GM19099 (cell line): ENCODE data around the gene SLC12A7.

Source experiments
- POLR2A ChIP-seq: IDR thresholded peaks from 3 replicates; pipeline ENCODE4 v1.6.1; 2011; ENCODE audit warnings: low read depth; ENCODE audit not compliant: insufficient read length; ENCODE audit errors: extremely low read depth

Gene SLC12A7

DNA sequence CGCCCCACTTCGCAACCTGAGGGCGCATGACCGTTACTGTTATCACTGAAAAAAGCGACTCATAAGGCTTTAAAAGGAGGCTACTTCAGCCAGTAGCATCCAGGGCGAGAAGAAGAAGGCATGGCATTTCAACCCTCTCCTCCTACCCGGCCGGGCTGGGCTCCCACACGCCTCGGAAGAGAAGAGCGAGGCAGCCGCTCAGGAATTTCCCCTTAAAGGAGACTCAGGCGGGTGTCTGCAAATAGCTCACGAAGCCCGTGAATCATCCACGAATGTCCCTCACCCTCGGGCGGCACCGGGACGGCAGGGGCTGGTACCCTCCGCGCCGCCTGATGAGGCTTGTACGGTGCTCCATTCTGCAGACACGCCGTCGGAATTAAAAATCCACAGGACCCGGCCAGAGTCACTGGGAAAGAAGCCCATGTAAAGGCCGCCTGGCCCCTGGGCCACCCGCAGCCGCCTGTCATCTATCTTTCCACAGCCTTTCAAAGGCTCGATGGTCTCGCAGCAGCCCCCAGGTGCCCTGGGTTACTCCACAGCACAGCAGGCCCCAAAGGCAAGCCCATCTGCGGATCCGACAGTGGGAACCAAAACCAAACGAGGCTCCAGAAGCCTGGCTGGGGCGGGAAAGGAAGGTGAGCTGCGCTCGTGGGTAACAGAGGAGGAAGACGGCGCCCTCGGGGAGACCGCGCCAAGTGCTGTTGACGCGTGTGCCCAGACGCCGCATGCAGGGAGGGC is 11.8 kb downstream of the SLC12A7 start:
- no peak for TF ChIP-seq POLR2A

DNA sequence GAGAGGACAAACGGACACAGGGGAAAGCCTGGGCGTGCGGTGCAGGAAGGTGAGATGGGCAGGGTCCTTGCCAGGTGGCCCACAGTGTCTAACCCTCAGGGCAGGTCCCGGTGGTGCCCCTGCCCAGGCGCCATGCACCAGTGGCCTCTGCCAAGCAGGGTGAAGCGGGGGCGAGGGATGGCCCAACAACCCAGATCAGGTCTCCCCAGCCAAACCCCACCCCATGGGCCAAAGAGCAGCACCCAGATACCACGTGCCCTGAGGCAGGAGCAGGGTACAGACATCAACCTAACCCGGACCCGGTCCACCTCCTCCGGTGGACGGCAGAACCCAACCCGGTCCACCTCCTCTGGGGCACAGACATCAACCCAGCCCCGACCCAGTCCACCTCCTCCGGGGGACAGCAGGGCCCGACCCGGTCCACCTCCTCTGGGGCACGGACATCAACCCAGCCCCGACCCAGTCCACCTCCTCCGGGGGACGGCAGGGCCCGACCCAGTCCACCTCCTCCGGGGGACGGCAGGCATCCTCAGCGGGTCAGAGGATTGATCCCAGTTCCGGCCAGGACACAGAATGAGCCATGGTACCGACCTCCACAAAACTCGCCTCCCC is 12.8 kb downstream of the SLC12A7 start:
- no peak for TF ChIP-seq POLR2A

DNA sequence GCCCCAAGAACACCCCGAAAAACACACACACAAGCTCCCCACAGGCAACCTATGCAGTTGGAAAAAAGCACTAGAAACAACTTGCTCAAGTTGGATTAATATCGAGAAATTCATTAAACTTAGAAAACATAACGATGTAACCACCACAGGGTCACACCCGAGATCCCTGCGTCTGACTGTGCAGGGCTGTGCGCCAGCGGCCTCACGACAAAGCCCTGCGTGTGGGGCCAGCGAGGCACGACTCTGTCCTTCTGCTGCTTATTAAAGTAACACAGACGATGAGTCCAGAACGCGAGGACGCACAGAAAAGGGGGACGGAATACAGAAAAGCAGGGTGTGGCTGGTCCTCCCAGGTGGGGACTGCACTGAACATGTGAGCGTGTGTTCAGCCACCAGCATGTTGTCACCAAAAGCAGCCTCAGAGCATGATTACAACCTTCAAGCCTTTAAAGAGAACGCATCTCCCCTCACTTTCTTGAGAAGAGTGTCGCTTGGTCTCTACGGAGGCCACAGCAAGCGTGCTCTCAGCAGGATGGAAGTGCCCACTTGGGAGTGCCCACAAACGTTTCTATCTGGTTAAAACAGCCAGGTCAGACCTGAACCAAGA is 14.4 kb downstream of the SLC12A7 start:
- TF ChIP-seq POLR2A = no peak

DNA sequence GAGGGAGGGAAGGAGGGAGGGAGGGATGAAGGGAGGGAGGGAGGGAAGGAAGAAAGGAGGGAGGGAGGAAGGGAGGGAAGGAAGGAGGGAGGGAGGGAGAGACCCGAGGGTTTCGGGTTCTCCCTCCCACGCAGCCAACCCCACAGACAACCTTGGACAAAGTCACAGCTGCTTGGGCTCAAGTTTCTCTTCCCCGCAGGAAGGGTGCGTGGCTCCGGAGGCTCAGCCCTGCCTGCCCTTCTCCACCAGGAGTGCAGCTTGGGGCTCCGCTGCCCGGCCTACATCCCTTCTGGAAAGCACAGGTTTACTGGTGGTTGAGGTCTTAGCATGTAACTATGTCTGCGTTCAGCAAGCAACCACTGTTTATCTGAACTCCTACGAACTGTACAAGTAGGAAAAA is 15.0 kb downstream of the SLC12A7 start:
- no peak for TF ChIP-seq POLR2A

DNA sequence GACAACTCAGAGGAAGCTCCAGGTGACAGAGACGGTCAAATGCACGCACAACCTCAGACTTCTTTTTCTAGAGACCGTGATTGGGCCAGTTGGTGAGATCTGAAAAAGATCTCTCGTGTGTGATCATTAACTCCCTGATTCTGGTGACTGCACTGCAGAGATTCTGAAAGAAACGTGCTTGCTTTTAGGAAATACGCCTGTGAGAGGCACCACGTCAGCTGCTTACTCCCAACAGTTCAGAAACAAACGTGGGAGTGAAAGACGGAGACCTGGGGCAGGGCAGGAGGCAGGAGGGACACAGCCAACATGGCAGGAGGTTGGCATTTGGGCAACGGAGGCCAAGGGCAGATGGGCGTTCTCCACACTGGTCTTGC is 15.9 kb downstream of the SLC12A7 start:
- TF ChIP-seq POLR2A = no peak

DNA sequence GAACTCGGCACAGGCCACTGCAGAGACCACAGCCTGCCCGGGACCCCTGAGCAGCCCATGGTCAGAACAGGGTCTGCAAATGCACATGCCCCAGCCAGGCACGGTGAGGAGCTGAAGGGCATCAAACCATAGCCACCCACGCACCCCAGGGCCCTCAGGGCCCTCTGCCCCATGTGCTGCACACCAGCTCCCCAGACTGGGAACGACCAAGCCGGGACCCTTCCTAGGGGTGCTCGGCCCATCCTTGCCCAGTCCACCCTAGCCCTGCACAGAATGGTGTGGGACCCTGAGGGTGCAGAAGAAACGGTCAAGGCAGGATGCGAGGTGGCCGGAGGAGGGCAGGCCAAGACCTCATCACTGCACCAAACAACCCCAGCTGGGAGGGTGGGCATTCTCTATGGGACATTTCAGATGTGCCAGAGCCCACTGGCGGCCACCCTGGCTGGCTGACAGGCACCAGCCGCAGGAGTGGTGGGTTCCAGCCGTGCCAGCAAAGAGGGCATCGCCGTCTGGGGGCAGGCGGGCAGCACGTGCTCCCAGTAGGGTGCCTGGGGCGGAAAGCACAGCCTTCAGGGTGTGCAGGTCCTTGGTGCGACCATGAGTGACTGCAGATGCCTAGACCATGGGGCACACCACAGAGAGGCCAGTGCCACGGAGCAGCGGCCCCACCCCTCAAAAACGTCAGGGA is 16.4 kb downstream of the SLC12A7 start:
- no peak for TF ChIP-seq POLR2A

DNA sequence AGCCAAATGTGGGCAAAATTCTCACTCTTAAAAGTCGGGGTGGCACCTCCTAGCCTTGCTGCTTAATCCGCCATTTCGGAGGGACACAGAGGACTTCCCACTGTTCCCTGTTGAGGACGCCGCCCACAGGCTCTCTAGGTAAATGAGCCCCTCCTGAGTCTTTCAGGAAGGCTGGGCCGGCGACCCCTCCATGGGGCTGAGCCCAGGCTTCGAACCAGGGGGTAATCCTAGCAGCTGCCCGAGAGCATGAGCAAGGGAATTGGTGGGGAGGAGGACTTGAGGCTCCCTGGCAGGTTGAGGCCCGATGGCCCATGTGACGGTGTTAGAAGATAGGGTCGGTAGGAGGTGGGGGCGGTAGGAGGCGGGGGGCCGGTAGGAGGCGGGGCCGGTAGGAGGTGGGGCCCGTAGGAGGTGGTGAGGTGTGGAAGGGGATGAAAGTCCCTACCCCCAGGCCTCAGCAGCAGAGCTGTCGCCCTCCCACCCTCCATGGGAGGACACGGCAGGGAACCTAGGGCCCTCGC is 17.1 kb downstream of the SLC12A7 start:
- no peak for TF ChIP-seq POLR2A

DNA sequence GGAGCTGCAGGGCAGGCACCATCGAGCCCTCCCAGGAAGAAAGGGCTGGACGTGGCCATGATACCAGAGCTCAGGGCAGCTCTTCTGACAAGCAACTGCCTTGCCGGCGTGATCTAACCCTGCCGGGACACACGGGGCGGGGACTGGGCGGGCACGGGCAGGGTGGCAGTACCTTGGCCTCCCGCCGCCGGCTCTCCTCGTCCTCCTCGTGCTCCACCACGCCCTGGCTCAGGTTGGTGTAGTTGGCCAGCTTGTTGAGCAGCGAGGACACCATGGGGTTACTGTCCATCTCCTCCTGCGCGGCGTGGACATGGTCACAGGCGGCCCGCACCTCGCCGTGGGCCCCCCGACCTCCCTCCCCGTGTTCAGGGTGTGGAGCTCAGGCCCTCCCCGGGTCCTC is 18.5 kb downstream of the SLC12A7 start:
- no peak for TF ChIP-seq POLR2A

DNA sequence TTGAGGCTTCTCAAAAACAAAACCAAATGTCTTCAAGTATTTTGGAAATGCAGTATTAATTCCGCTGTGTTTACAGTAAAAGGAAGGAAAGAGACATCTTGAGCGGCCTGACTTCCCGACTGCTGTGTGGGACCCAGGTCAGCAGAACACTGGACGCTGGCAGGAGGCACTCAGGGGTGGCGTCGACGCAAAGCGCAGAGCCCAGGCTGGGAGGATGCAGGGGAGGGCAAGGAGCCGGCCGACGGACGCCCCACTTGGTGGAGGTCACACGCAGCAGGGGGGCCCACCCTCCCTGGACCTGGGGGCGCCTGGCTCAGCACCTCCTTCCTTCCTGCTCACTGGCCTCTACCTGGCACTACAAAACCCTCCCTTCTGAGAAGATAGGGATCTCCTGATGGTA is 19.7 kb downstream of the SLC12A7 start:
- no peak for TF ChIP-seq POLR2A

DNA sequence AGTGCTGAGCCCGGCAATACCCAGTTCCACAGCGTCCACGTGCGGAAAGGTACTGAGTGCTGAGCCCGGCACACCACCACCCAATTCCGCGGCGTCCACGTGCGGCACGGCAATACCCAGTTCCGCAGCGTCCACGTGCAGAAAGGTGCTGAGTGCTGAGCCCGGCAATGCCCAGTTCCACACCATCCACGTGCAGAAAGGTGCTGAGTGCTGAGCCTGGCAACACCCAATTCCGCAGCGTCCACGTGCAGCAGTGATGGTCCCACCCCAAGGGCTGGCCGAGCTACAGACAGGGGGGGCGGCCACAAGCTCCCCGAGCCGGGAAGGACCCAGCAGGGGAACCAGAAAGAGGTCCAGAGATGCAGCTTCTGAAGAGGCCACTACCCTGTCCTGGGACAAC is 20.2 kb downstream of the SLC12A7 start:
- no peak for TF ChIP-seq POLR2A

DNA sequence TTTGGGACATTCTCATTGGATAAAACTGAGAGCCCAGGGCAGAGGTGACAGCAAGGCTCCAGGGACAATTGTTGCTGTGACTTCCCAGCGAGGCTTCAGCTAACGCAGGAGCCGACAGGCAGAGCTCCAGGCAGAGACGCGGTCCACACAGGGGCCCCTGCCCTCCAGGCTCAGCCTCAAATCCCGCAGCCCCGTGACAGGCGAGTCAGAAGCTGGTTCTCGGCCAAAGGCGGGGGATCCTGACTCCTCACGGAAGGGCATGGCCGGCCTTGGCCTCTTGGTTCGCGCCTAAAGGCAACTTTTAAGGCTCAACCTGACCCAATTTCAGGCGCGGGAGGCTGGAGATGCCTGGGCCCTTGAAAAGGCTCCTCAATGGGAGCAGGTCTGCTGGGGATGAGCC is 21.3 kb downstream of the SLC12A7 start:
- TF ChIP-seq POLR2A = no peak

DNA sequence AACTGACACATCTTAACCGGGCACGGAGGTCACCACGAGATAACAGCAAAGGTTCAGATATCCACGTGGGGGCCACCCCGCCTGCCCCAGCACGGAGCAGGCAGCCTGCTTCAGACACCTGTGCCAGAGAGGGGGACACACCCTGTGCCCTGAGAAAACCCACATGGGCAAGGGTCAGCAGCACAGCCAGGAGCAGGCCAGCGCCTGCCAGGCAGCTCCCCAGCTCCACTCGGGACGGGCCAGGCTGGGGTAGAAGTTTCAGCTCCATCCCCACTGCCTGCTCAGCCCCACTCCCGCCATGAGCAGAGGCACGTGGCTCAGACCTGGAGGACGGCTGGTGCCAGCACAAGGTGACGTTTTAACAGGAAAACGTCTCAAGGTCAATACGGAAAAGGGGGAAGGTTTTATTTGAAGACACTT is 22.2 kb downstream of the SLC12A7 start:
- TF ChIP-seq POLR2A = no peak

DNA sequence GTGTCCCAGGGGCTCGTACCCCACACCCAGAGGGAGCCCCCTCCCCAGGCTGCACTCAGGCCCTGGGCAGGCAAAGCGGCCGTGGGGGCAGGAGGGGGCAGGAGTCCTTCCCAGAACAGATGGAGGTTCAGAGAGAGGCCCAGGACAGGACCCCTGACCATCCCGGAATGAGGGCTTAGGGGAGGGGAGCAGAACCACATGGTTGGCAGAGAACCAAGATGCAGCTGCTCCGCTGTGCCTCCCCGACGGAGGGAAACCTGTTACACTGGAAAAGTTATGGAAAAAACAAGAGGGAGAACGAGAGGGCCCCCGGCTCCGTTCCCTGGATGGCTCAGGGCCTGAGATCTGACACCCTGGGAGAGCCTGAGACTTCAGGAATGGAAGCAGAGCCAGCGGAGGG is 22.7 kb downstream of the SLC12A7 start:
- no peak for TF ChIP-seq POLR2A

DNA sequence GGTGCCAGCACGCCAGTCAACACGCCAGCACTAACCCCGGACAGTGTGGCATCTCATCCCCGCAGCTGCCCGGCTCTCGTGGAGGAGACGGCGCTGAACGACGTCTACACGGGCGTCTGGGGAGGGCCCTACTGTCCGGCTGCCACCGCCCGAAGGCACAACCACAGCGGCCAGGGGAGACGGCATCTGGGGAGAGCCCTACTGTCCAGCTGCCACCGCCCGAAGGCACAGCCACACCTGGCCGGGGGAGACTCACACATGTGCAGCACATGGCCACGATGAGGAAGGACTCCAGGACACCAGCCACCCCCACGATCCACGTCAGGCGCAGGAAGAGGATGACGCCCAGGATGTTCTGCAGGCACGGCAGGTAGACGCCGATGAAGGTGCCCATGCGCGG is 23.1 kb downstream of the SLC12A7 start:
- no peak for TF ChIP-seq POLR2A

DNA sequence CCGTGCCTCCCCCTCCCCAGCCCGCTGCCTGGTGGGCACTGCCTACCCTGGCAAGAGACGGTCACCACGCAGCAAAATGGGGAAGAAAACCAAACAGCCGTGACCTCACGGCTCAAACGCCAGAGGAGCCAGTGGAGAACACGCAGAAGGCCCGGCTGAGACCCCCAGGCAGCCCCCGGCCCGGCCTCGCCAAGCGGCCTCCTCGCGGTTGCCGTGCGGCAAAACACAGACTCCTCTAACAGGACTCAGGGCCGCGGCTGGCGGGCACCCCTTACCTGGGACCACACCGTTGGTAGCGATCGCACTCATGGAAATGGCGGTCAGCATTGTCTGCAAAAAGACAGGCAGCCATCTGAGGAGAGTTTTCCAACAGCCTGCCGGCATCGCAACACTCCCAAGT is 23.8 kb downstream of the SLC12A7 start:
- TF ChIP-seq POLR2A = no peak
